H1 (cell line): Measurements from ENCODE around the gene HENMT1. TPM values are rescaled to one million over a fixed set of nuclear protein-coding genes. Genes with fewer than 3 reads are reported as not detected.

ENCODE experiments used
- CTCF ChIA-PET: fragments of 300-600 bp; sonication (Branson Sonifier 250); formaldehyde crosslinking; loops from one replicate; lab custom pipeline; 2021; ENCODE audit not compliant: partially characterized antibody; lab: Charles Lee
- POLR2A ChIA-PET: fragments of 300-600 bp; sonication (Branson Sonifier 250); formaldehyde crosslinking; loops from one replicate; lab custom pipeline; 2021; ENCODE audit warnings: inconsistent platforms; ENCODE audit not compliant: partially characterized antibody; lab: Charles Lee
- DNase-seq, 2 experiments: peaks; one replicate each; pipeline versions ENCODE4 v3.0.0 to v3.0.0-alpha.2; 2010 to 2022; ENCODE audit warnings: low spot score in 2 of 2, low read depth in 1 of 2, mixed read lengths in 1 of 2
- FAIRE-seq: peaks from 2 replicates; lab custom pipeline; 2011; peaks lifted over from hg19 to GRCh38; lab: Jason Lieb, UNC
- H2AFZ ChIP-seq: 2 replicates; pipeline ENCODE4 v1.8.1; 2012; ENCODE audit warnings: low read length, inconsistent platforms
- H2AK5ac ChIP-seq: 2 replicates; pipeline ENCODE4 v1.6.1; 2013; ENCODE audit warnings: low read depth, low read length
- H2BK120ac ChIP-seq: replicated peaks from 2 replicates; pipeline ENCODE3; 2013; ENCODE audit warnings: low read depth, low read length, inconsistent platforms
- H2BK12ac ChIP-seq: 2 replicates; pipeline ENCODE4 v1.6.1; 2013; ENCODE audit warnings: low read depth, low read length
- H2BK15ac ChIP-seq: 2 replicates; pipeline ENCODE4 v1.6.1; 2013; ENCODE audit warnings: low read length
- H2BK20ac ChIP-seq: 2 replicates; pipeline ENCODE4 v1.6.1; 2013; ENCODE audit warnings: low read length
- H2BK5ac ChIP-seq: 2 replicates; pipeline ENCODE4 v1.6.1; 2013; ENCODE audit warnings: low read depth, low read length
- H3K14ac ChIP-seq: 2 replicates; pipeline ENCODE4 v1.6.1; 2013; ENCODE audit warnings: inconsistent platforms; ENCODE audit not compliant: insufficient read length
- H3K18ac ChIP-seq: 2 replicates; pipeline ENCODE4 v1.6.1; 2013; ENCODE audit warnings: low read length; ENCODE audit errors: extremely low read depth
- H3K23ac ChIP-seq: 2 replicates; pipeline ENCODE4 v1.6.1; 2013; ENCODE audit warnings: inconsistent platforms; ENCODE audit not compliant: insufficient read length
- H3K23me2 ChIP-seq: 2 replicates; pipeline ENCODE4 v1.6.1; 2013; ENCODE audit warnings: low read depth, low read length
- H3K27ac ChIP-seq: 2 replicates; pipeline ENCODE4 v1.6.1; 2011; ENCODE audit warnings: low read depth, low read length, inconsistent platforms
- H3K27me3 ChIP-seq, 4 experiments: replicated peaks in 1 of 4; 1 replicate in 1 of 4; 2 replicates in 3 of 4; pipeline versions ENCODE4 v1.6.1 to v1.8.1; 2011 to 2013; ENCODE audit warnings: low read length in 3 of 4, mild to moderate bottlenecking in 3 of 4, inconsistent platforms in 2 of 4, mixed read lengths in 2 of 4, moderate library complexity in 1 of 4; ENCODE audit not compliant: control insufficient read depth in 3 of 4, insufficient read depth in 3 of 4; ENCODE audit errors: extremely low read depth in 1 of 4
- H3K36me3 ChIP-seq, 4 experiments: 2 replicates each; pipeline versions ENCODE4 v1.6.1 to v1.8.1; 2011 to 2013; ENCODE audit warnings: mild to moderate bottlenecking in 4 of 4, low read length in 3 of 4, moderate library complexity in 2 of 4, control low read depth in 1 of 4, inconsistent platforms in 1 of 4; ENCODE audit not compliant: insufficient read depth in 4 of 4, control insufficient read depth in 2 of 4
- H3K4ac ChIP-seq: replicated peaks from 2 replicates; pipeline ENCODE3; 2013; ENCODE audit warnings: low read length, low read depth, mixed read lengths, inconsistent platforms; ENCODE audit not compliant: insufficient read length
- H3K4me1 ChIP-seq, 4 experiments: replicated peaks in 1 of 4; 1 replicate in 1 of 4; 2 replicates in 3 of 4; pipeline versions ENCODE4 v1.6.1 to v1.8.1; 2011 to 2013; ENCODE audit warnings: low read length in 3 of 4, inconsistent platforms in 2 of 4, mixed read lengths in 1 of 4; ENCODE audit not compliant: insufficient read depth in 4 of 4, control insufficient read depth in 3 of 4
- H3K4me2 ChIP-seq, 2 experiments: 2 replicates each; pipeline versions ENCODE4 v1.6.1 to v1.8.1; 2011 to 2013; ENCODE audit warnings: low read depth in 2 of 2, low read length in 2 of 2, control low read depth in 1 of 2, inconsistent platforms in 1 of 2, mild to moderate bottlenecking in 1 of 2; ENCODE audit not compliant: insufficient read depth in 1 of 2
- H3K4me3 ChIP-seq, 4 experiments: fragments of 200-600, 300-600 bp in 1 of 4; sonication (generic), shearing (Covaris generic), sonication (Bioruptor Twin) in 1 of 4; 2 replicates each; pipeline versions ENCODE4 v1.5.1 to v1.8.1; 2011 to 2016; ENCODE audit warnings: low read length in 4 of 4, low read depth in 3 of 4, control low read depth in 2 of 4, inconsistent platforms in 2 of 4, mild to moderate bottlenecking in 2 of 4, mixed read lengths in 1 of 4, moderate library complexity in 1 of 4; ENCODE audit not compliant: insufficient read depth in 2 of 4; ENCODE audit errors: extremely low read depth in 1 of 4
- H3K56ac ChIP-seq: replicated peaks from 2 replicates; pipeline ENCODE3; 2013; ENCODE audit warnings: low read depth, mild to moderate bottlenecking, mixed read lengths, low read length, inconsistent platforms; ENCODE audit not compliant: insufficient read length
- H3K79me1 ChIP-seq: 2 replicates; pipeline ENCODE4 v1.6.1; 2013; ENCODE audit warnings: low read depth, low read length, control low read depth
- H3K79me2 ChIP-seq, 2 experiments: 2 replicates each; pipeline versions ENCODE4 v1.6.1 to v1.8.1; 2012 to 2013; ENCODE audit warnings: low read length in 2 of 2, mild to moderate bottlenecking in 2 of 2, inconsistent platforms in 1 of 2; ENCODE audit not compliant: insufficient read depth in 2 of 2, control insufficient read depth in 1 of 2
- H3K9ac ChIP-seq, 4 experiments: replicated peaks in 1 of 4; 1 replicate in 1 of 4; 2 replicates in 3 of 4; pipeline versions ENCODE4 v1.6.1 to v1.8.1; 2011 to 2013; ENCODE audit warnings: low read depth in 3 of 4, low read length in 3 of 4, control low read depth in 2 of 4, mild to moderate bottlenecking in 2 of 4, moderate library complexity in 2 of 4, inconsistent platforms in 1 of 4; ENCODE audit errors: extremely low read depth in 1 of 4
- H3K9me3 ChIP-seq, 2 experiments: 2 replicates each; pipeline versions ENCODE4 v1.6.1 to v1.8.1; 2012 to 2013; ENCODE audit warnings: mild to moderate bottlenecking in 2 of 2, moderate library complexity in 2 of 2, control low read depth in 1 of 2, inconsistent platforms in 1 of 2, low read depth in 1 of 2, low read length in 1 of 2, mixed read lengths in 1 of 2; ENCODE audit not compliant: insufficient read depth in 2 of 2
- H4K20me1 ChIP-seq, 2 experiments: replicated peaks in 1 of 2; 2 replicates each; pipeline versions ENCODE3 to v1.8.1; 2011 to 2013; ENCODE audit warnings: inconsistent platforms in 2 of 2, low read length in 2 of 2, mild to moderate bottlenecking in 1 of 2; ENCODE audit not compliant: insufficient read depth in 2 of 2, control insufficient read depth in 1 of 2
- H4K5ac ChIP-seq: 2 replicates; pipeline ENCODE4 v1.6.1; 2013; ENCODE audit warnings: low read length, low read depth, mixed read lengths, inconsistent platforms; ENCODE audit not compliant: insufficient read length
- H4K8ac ChIP-seq: 2 replicates; pipeline ENCODE4 v1.8.0; 2013; ENCODE audit warnings: mild to moderate bottlenecking, moderate library complexity, low read length, inconsistent platforms; ENCODE audit not compliant: insufficient read depth; ENCODE audit errors: extremely low read depth
- H4K91ac ChIP-seq: replicated peaks from 2 replicates; pipeline ENCODE3; 2013; ENCODE audit warnings: low read length, mixed read lengths, inconsistent platforms; ENCODE audit not compliant: insufficient read length
- CTCF ChIP-seq, 3 experiments: IDR thresholded peaks; 1 replicate in 2 of 3; 2 replicates in 1 of 3; pipeline versions ENCODE4 v1.5.1 to v1.6.1; 2011; ENCODE audit warnings: low read length in 3 of 3, mild to moderate bottlenecking in 3 of 3, inconsistent platforms in 2 of 3, low read depth in 1 of 3, moderate library complexity in 1 of 3; ENCODE audit not compliant: insufficient read depth in 1 of 3; ENCODE audit errors: control extremely low read depth in 1 of 3
- MAFK ChIP-seq: IDR thresholded peaks from 2 replicates; pipeline ENCODE4 v1.6.1; 2012; ENCODE audit warnings: low read depth, mild to moderate bottlenecking, improper control_type of control experiment, low read length
- RAD21 ChIP-seq, 2 experiments: IDR thresholded peaks in 1 of 2; conservative IDR thresholded peaks in 1 of 2; 2 replicates each; pipeline ENCODE4 v1.6.1; 2011; ENCODE audit warnings: low read depth in 2 of 2, low read length in 2 of 2, improper control_type of control experiment in 1 of 2, inconsistent platforms in 1 of 2, mild to moderate bottlenecking in 1 of 2, moderate library complexity in 1 of 2
- TBP ChIP-seq: IDR thresholded peaks from 2 replicates; pipeline ENCODE4 v1.6.1; 2011; ENCODE audit warnings: low read depth, low read length, improper control_type of control experiment
- WGBS, 2 experiments: shearing (Covaris generic) in 1 of 2; methylation state at CpG; one replicate each; pipeline versions ENCODE4 v1.1.6 to v1.1.7; 2013 to 2015; ENCODE audit warnings: low lambda C conversion rate in 2 of 2, mixed read lengths in 2 of 2, inconsistent platforms in 1 of 2, low coverage in 1 of 2, missing lambda C conversion rate in 1 of 2; ENCODE audit not compliant: insufficient replicate concordance in 2 of 2, insufficient coverage in 1 of 2, insufficient read length in 1 of 2; ENCODE audit errors: extremely low coverage in 1 of 2, missing lambda C conversion rate in 1 of 2; 5-methylcytosine and 5-hydroxymethylcytosine counted together
- polyA plus RNA-seq, 7 experiments: library from polyadenylated mRNA; depleted of rRNA in 3 of 7; stranded (reverse) in 5 of 7; unstranded in 2 of 7; fragments of >200 nt in 5 of 7; fragments of 200-250 nt in 2 of 7; gene quantifications; 1 replicate in 5 of 7; 2 replicates in 1 of 7; 4 replicates in 1 of 7; pipeline versions ENCODE4 v1.2.1 to v1.2.3, GENCODE V29; 2011 to 2013; ENCODE audit warnings: missing spikeins in 2 of 7, mixed read lengths in 2 of 7
- total RNA-seq: library from RNA; stranded (reverse); fragmentation: NEBNext Ultra II Directional; extraction: Animal tissue kit (Norgen Biotek cat#: 25700); gene quantifications from 2 replicates; pipeline ENCODE4 v1.2.1, GENCODE V29; 2021

HENMT1 gene
- total and polyA plus RNA-seq, 2 of the 8 experiments (the other 6 are each of a cell fraction or from before 2014, with no cell fraction given) = 2.9 to 5.6 TPM

GRCh38 chr1:108708691-108709660 lies 48.1 kb upstream of the HENMT1 start:
- Histone ChIP-seq H3K27me3 (no peaks in the 10 kb centered on the region), H2BK5ac (no peak overlapping the region), H3K36me3 (no peaks in the 10 kb centered on the region), H3K23me2 (no peaks in the 10 kb centered on the region), H4K5ac (no peak overlapping the region), H3K9me3 (no peaks in the 10 kb centered on the region), H3K4me2 (no peak overlapping the region), H3K56ac (no peak overlapping the region), H3K27ac (no peak overlapping the region), H2BK15ac (no peak overlapping the region), H2AFZ (no peak overlapping the region), H3K79me2 (no peaks in the 10 kb centered on the region), H2AK5ac (no peak overlapping the region), H3K14ac (no peak overlapping the region), H2BK12ac (no peak overlapping the region), H3K4me1 (no peaks in the 10 kb centered on the region), H3K4me3 (no peak overlapping the region), H2BK20ac (no peak overlapping the region), H2BK120ac (no peak overlapping the region), H3K9ac (no peak overlapping the region), H3K18ac (no peak overlapping the region; the same call in 1 of the 2 replicates), H3K23ac (no peak overlapping the region), H3K79me1 (no peaks in the 10 kb centered on the region), H3K4ac (no peak overlapping the region), H4K20me1 (no peaks in the 10 kb centered on the region), H4K8ac (no peak overlapping the region), H4K91ac (no peak overlapping the region)
- FAIRE-seq (peak; percentile 66), DNase-seq (peak in 1 of 2 experiments; percentile 74)
- 78 to 100% methylated on average over 1 to 7 of the region's 7 CpGs for WGBS, 2 experiments
- ChIA-PET CTCF (interaction anchor here (0.6 to 6.3 kb wide), 20 partner anchors 9 to 206 kb away, joined by 3 to 29 read pairs (median 4); partner anchors contain the start of genes HENMT1 and PRPF38B), POLR2A (interaction anchor here (0.9 to 3.3 kb wide), 3 partner anchors 8 to 53 kb away, joined by 3 to 21 read pairs (median 4); partner anchors contain the start of gene PRPF38B)
- TF ChIP-seq MAFK (no peak), TBP (peak; percentile 74), RAD21 (IDR thresholded peaks at IDR 0.05 in 1 of 2, conservative IDR thresholded peaks at IDR 0.05 in 1 of 2; ENCODE audit: low read depth in 2 of 2, low read length in 2 of 2) (peak; percentile 51 to 69), CTCF (IDR thresholded peaks at IDR 0.05; ENCODE audit: control extremely low read depth in 1 of 3, insufficient read depth in 1 of 3, low read depth in 1 of 3, low read length in 3 of 3) (peak; percentile 59 to 85 (median 85))
